ENCODE results near the gene DBNL.

DNA sequence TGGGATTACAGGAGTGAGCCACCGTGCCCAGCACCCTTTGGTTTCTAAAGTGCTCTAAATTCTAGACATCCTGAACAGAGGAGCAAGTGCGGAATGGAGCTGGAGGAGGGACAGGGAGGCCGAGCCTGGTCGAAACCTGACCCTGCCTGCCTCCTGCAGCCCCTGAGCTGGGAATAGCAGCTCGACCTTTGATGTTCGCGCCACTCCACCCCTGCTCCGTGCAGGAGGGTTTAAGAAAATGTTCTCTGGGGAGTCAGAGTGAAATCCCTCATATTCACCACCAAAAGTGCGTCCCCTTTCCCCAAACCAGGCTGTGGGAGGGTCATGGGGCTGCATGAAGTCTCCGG lies 19.0 kb downstream of the DBNL start:
- no peak for TF ChIP-seq POLR2AphosphoS5 (IDR thresholded peaks at IDR 0.05)
- no peak for TF ChIP-seq POLR2A (IDR thresholded peaks at IDR 0.05)
- TF ChIP-seq, protein P1, sequence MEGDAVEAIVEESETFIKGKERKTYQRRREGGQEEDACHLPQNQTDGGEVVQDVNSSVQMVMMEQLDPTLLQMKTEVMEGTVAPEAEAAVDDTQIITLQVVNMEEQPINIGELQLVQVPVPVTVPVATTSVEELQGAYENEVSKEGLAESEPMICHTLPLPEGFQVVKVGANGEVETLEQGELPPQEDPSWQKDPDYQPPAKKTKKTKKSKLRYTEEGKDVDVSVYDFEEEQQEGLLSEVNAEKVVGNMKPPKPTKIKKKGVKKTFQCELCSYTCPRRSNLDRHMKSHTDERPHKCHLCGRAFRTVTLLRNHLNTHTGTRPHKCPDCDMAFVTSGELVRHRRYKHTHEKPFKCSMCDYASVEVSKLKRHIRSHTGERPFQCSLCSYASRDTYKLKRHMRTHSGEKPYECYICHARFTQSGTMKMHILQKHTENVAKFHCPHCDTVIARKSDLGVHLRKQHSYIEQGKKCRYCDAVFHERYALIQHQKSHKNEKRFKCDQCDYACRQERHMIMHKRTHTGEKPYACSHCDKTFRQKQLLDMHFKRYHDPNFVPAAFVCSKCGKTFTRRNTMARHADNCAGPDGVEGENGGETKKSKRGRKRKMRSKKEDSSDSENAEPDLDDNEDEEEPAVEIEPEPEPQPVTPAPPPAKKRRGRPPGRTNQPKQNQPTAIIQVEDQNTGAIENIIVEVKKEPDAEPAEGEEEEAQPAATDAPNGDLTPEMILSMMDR (IDR thresholded peaks at IDR 0.05) = no peak

All from upper lobe of left lung (tissue), 4 donors.